ENCODE data around the gene GRIK4.

Gene GRIK4

DNA sequence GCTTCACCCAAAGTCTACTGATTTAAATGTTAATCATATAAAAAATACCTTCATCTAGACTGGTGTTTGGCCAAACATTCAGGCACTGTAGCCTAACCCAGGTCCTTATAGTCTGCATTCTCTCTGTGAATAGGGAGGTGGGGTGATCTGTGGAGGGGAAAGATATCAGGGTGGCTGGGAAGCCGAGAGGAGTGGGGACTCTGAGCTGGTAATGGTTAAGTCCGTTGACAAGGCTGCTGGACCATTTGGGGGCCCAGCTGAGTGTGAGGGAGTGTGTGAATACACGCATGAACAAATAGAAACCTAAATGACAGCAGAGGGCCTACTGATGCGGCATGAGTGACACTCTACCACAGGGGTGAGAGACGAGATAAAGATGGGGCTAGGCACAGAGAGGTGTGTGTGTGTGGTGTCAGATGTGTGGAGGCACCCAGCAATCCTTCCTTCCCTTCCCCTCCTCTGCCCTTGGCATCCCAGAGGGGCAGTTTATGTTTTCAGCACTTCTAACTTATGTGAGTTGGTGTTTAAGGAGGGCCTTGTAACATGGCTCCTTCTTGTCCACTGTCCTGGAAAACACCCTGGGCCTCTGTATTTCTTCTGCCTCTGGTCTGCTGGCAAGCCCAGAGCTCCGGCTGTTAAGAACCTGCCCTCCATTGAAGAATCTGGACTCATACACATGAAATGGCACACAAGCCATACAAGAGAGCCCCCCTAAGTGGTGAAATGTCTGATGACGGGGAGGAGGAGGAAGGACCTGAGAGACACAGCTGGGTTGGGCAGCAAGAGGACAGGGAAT is 263.2 kb downstream of the GRIK4 start:
- TF ChIP-seq CTCF (IDR thresholded peaks at IDR 0.05; ENCODE audit: low read depth, low read length, missing control alignments), result no peak
- no peak for DNase-seq (ENCODE audit: low read depth)
- in situ Hi-C loops (cut with HindIII; ENCODE audit: low sequenced_read_pairs), result no loop called here
- H3K4me3 ChIP-seq (ENCODE audit: low read depth, low read length), result no peak overlapping the region

DNA sequence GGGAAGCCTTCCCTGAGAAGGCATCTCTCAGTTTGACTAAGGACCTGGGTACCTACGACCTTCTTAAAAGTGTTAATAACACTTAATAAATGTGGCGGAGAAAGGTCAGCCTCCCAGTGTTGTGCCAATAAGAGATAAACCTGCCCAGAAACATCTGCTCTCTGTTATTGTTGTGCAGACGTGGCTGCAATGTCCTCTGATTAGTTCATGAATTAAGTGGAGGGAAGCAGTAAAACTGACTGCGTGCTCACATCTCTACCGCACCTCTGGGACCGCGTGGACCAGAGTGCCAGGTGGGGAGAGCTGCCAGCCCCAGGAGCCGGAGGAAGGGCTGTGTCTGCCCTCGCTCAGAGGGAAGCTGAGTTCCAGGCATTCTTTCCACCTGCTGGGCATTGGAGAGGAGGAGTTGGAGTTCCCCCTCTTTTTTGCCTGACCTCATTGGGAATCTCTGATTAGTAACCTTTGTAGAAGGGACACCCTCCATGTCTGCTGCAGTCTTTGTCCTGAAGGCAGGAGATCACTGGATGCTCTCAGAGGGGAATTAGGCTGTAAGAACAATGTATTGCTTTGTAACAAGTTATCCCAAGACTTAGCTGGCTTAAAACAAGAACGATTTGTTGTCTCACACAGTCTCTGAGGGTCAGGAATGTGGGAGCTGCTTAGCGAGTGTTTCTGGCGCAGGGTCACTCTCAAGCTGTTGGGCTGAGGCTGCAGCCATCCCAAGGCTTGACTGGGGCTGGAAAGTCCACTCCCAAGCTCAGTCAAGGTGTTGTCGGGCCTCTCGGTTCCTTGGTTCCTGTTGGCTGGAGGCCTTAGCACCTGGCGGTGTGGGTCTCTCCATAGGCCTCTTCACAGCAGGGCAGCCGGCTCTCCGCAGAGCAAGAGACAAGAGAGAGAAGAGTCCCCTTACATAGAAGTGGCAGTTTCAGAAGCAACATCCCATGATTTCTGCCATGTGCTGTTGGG is 264.7 kb downstream of the GRIK4 start:
- in situ Hi-C loops (cut with HindIII; ENCODE audit: low sequenced_read_pairs), result no loop called here
- no peak for TF ChIP-seq CTCF (IDR thresholded peaks at IDR 0.05; ENCODE audit: low read depth, low read length, missing control alignments)
- DNase-seq (ENCODE audit: low read depth), result no peak
- H3K4me3 ChIP-seq (ENCODE audit: low read depth, low read length), result no peak overlapping the region

DNA sequence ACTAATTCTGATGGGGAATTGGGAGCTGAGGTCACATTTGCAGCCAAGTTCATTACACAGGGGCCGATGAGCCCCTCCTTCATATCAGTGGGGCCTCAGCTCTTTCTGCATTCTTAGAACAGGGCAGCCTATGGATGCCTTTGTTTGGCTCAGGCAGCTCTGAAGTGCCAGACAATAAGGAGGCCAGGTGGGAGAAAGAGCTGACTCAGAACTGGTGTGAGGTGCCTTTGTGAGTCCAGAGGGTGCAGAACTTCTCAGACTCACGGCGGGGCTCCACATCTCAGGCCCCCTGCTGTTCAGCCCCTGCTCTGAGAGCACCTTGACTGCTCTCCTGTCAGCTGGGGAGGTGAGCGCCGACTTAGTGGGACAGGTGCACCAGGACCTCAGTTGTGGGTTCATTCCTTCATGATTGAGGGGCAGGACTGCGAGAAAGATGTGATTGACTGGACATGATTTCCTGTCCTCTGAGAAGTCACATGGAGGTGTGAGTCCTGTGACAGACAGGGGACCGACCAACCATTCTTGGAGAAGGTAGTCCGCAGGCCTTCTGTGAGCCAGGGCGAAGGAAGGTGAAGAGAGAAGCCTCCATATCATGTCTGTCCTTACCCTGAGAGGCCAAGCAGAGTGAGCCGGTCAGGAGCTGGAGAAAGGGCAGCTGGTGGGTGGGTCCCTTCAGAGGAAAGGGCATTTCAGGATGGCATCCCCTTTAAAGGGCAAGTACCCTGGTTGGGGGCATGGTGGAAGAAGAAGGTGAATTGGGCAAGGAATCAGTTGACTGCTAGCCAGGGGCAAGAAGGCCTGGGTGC is 267.3 kb downstream of the GRIK4 start:
- no peak for DNase-seq (ENCODE audit: low read depth)
- in situ Hi-C loops (cut with HindIII; ENCODE audit: low sequenced_read_pairs), result no loop called here
- no peak for TF ChIP-seq CTCF (IDR thresholded peaks at IDR 0.05; ENCODE audit: low read depth, low read length, missing control alignments)

DNA sequence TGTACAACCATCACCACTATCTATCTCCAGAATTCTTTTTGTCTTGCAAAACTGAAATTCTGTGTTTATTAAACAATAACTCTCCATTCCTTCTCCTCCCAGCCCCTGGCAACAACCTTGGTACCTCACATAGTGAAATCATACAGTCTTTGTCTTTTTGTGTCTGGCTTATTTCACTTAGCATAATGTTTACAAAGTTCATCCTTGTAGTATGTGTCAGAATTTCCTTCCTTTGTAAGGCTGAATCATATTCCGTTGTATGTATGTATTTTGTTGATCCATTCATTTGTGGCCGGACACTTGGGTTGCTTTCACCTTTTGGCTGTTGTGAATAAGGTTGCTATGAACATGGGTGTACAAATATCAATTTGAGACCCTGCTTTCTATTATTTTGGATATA is 268.7 kb downstream of the GRIK4 start:
- H3K4me3 ChIP-seq (ENCODE audit: low read depth, low read length), result no peak overlapping the region
- in situ Hi-C loops (cut with HindIII; ENCODE audit: low sequenced_read_pairs), result no loop called here
- TF ChIP-seq CTCF (IDR thresholded peaks at IDR 0.05; ENCODE audit: low read depth, low read length, missing control alignments), result no peak
- no peak for DNase-seq (ENCODE audit: low read depth)

More for the DNA sequence above, 267.3 kb downstream of the GRIK4 start:
- H3K4me3 ChIP-seq (ENCODE audit: low read depth, low read length), result no peak overlapping the region

GRCh38 chr11:120781486-120782120 is 270.1 kb downstream of the GRIK4 start:
- DNase-seq (ENCODE audit: low read depth), result no peak
- no peak overlapping the region for H3K4me3 ChIP-seq (ENCODE audit: low read depth, low read length)
- TF ChIP-seq CTCF (IDR thresholded peaks at IDR 0.05; ENCODE audit: low read depth, low read length, missing control alignments), result no peak
- in situ Hi-C loops (cut with HindIII; ENCODE audit: low sequenced_read_pairs), result no loop called here

Measured in astrocyte of the cerebellum (primary cell).